A549 (cell line): Measurements from ENCODE around the gene FAM25C. TPM values are rescaled to one million over a fixed set of nuclear protein-coding genes. Genes with fewer than 3 reads are reported as not detected.
A peak's percentile ranks its signal among the peaks of the same experiment; 100 is the strongest.
"Not testable (repeated sequence)": the region's sequence is repeated elsewhere in the genome, so short reads cannot be mapped to it uniquely, and the experiment has no call there.

ENCODE experiments used
- ATAC-seq, 2 experiments: fragments of 200-7000 bp in 1 of 2; fragments of >200 bp in 1 of 2; cut with Nextera tagmentation in 1 of 2; cut with Tn5 transposase in 1 of 2; 3 replicates each; pipeline versions ENCODE4 v1.8.0 to v1.9.1; 2018 to 2020; ENCODE audit warnings: mild to moderate bottlenecking in 1 of 2, moderate library complexity in 1 of 2
- CTCF ChIA-PET: fragments of 300-600 bp; sonication (Branson Sonifier 250); formaldehyde crosslinking; extraction: SDS; loops from one replicate; lab custom pipeline; 2021; ENCODE audit warnings: antibody characterized with exemption, inconsistent platforms; lab: Yijun Ruan, JAX
- POLR2A ChIA-PET: fragments of 350-600 bp; formaldehyde crosslinking; extraction: SDS; loops from one replicate; lab custom pipeline; 2021; ENCODE audit warnings: antibody characterized with exemption, inconsistent platforms; lab: Yijun Ruan, JAX
- DNase-seq, 2 experiments: peaks; one replicate each; pipeline versions ENCODE4 v3.0.0 to v3.0.0-alpha.2; 2011 to 2016; ENCODE audit warnings: low read depth in 1 of 2, low spot score in 1 of 2
- FAIRE-seq: peaks from 2 replicates; lab custom pipeline; 2011; peaks lifted over from hg19 to GRCh38; lab: Jason Lieb, UNC
- H3K27ac ChIP-seq, 2 experiments: fragments of >200 bp; sonication (Bioruptor Twin); formaldehyde crosslinking; 3 replicates each; pipeline ENCODE4 v1.5.1; 2016 to 2017
- H3K4me1 ChIP-seq: fragments of >200 bp; sonication (Bioruptor Twin); formaldehyde crosslinking; 3 replicates; pipeline ENCODE4 v1.6.1; 2016
- H3K4me2 ChIP-seq: fragments of >200 bp; sonication (Bioruptor Twin); formaldehyde crosslinking; 3 replicates; pipeline ENCODE4 v1.6.1; 2016
- H3K4me3 ChIP-seq: fragments of >200 bp; sonication (Bioruptor Twin); formaldehyde crosslinking; 3 replicates; pipeline ENCODE4 v1.5.1; 2016
- H3K9me3 ChIP-seq: fragments of >200 bp; sonication (Bioruptor Twin); formaldehyde crosslinking; 3 replicates; pipeline ENCODE4 v1.6.1; 2016
- EHF ChIP-seq: fragments of 250-450 bp; sonication (Bioruptor Pico); IDR thresholded peaks from 2 replicates; pipeline ENCODE4 v1.5.0; 2020; ENCODE audit warnings: mild to moderate bottlenecking
- FOSB ChIP-seq: fragments of 250-450 bp; sonication (Bioruptor Pico); IDR thresholded peaks from 2 replicates; pipeline ENCODE4 v1.5.0; 2020; ENCODE audit warnings: mild to moderate bottlenecking, moderate library complexity
- FOXS1 ChIP-seq: fragments of 250-450 bp; sonication (Bioruptor Pico); IDR thresholded peaks from 2 replicates; pipeline ENCODE4 v1.5.0; 2020; ENCODE audit warnings: mild to moderate bottlenecking, moderate library complexity
- HEYL ChIP-seq: fragments of 250-450 bp; sonication (Bioruptor Pico); IDR thresholded peaks from 2 replicates; pipeline ENCODE4 v1.8.0; 2021; ENCODE audit warnings: mild to moderate bottlenecking, moderate library complexity
- HOXA7 ChIP-seq: fragments of 250-450 bp; sonication (Bioruptor Pico); IDR thresholded peaks from 2 replicates; pipeline ENCODE4 v1.5.0; 2020; ENCODE audit warnings: mild to moderate bottlenecking, moderate library complexity
- HOXB13 ChIP-seq: fragments of 250-450 bp; sonication (Bioruptor Pico); IDR thresholded peaks from 2 replicates; pipeline ENCODE4 v1.5.0; 2020; ENCODE audit warnings: low read depth, mild to moderate bottlenecking, moderate library complexity
- HOXB5 ChIP-seq: fragments of 250-450 bp; sonication (Bioruptor Pico); IDR thresholded peaks from 2 replicates; pipeline ENCODE4 v1.5.0; 2020; ENCODE audit warnings: mild to moderate bottlenecking, moderate library complexity
- NPAS2 ChIP-seq: fragments of 250-450 bp; sonication (Bioruptor Pico); IDR thresholded peaks from 2 replicates; pipeline ENCODE4 v1.8.0; 2022; ENCODE audit warnings: mild to moderate bottlenecking, moderate library complexity, borderline replicate concordance
- RARB ChIP-seq: fragments of 250-450 bp; sonication (Bioruptor Pico); IDR thresholded peaks from 2 replicates; pipeline ENCODE4 v1.8.0; 2021; ENCODE audit warnings: mild to moderate bottlenecking, moderate library complexity
- TFCP2L1 ChIP-seq: fragments of 250-450 bp; sonication (Bioruptor Pico); IDR thresholded peaks from 2 replicates; pipeline ENCODE4 v1.5.0; 2021; ENCODE audit warnings: mild to moderate bottlenecking
- TP53 ChIP-seq: fragments of 250-450 bp; sonication (Bioruptor Pico); IDR thresholded peaks from 2 replicates; pipeline ENCODE4 v1.5.0; 2021; ENCODE audit warnings: mild to moderate bottlenecking, moderate library complexity
- ZNF302 ChIP-seq: fragments of 250-450 bp; sonication (Bioruptor Pico); IDR thresholded peaks from 2 replicates; pipeline ENCODE4 v1.9.0; 2021; ENCODE audit warnings: inconsistent platforms, mild to moderate bottlenecking, moderate library complexity
- ZSCAN20 ChIP-seq: fragments of 250-450 bp; sonication (Bioruptor Pico); IDR thresholded peaks from 2 replicates; pipeline ENCODE4 v1.8.0; 2022; ENCODE audit warnings: mild to moderate bottlenecking, moderate library complexity
- WGBS: methylation state at CpG from one replicate; pipeline ENCODE4 v1.1.6; 2017; ENCODE audit errors: missing lambda C conversion rate; 5-methylcytosine and 5-hydroxymethylcytosine counted together
- polyA plus RNA-seq, 4 experiments: library from polyadenylated mRNA; depleted of rRNA in 3 of 4; stranded (reverse); fragments of >200 nt; fragmentation: RNase III in 1 of 4; extraction: RNeasy Plus Mini Kit Qiagen cat#74134 plus additional on column Dnase treatment in 1 of 4; gene quantifications; 2 replicates in 3 of 4; 3 replicates in 1 of 4; pipeline ENCODE4 v1.2.3, GENCODE V29; 2011 to 2017
- TF ChIP-seq, protein P1 (sequence below): fragments of 250-450 bp; sonication (Bioruptor Pico); IDR thresholded peaks from 2 replicates; pipeline ENCODE4 v1.5.0; 2020; ENCODE audit warnings: low read depth, mild to moderate bottlenecking, moderate library complexity
- TF ChIP-seq, protein P2 (sequence below): IDR thresholded peaks from 2 replicates; pipeline ENCODE4 v1.6.1; 2012

Gene FAM25C
- polyA plus RNA-seq, 2 of the 4 experiments (the other 2 are of a cell fraction), result 0.59 to 0.70 TPM

DNA sequence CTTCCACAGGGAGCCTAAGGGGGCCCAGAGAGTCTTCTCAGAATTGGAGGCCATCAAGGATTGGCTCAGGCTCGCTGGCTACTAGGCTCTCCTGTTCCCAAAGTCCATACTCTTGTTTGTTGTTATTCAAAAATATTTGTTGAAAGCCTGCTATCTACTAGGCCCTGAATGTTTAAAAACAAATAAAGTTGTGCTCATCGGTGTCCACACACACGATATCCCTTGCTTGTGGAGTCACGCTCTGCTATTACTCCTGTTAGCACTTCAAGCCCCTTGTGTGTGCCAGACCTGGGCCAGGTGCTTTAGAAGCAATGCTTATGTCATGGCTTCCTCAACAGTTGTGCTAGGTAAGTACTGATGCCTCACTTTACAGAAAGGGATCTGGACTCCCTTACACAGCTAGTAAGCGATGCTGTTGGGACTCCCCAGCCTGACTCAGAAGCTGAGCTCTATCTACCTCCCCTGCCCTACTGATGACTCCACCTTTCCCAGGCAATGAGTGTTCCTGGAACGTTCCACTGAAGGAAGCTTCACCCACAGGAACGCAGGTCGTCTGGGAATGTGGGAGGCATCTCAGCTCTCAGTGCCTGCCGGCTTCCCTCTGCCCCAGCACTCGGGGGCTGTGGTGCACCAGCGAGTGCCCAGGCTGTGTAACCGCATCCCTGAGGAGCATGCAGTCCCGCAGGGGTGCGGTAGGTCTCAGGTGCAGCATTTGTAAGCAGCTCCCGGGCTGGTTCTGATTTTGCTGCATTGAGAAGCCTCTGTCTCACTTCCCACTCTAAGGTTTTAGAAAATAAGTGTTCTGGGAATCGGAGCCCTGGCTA, 10.7 kb downstream of the FAM25C start:
- CTCF ChIA-PET, H3K9me3 ChIP-seq, H3K4me3 ChIP-seq, POLR2A ChIA-PET, DNase-seq, FAIRE-seq: not testable (repeated sequence)
- peak overlapping the region; percentile 57; the same call in 2 of the 3 replicates for H3K4me2 ChIP-seq
- peaks cover 14% of the 10 kb centered on the region for H3K4me1 ChIP-seq
- TF ChIP-seq HOXB5 (peak; percentile 94), RARB (CRISPR knock-in tag) (peak; percentile 95), HOXA7 (peak; percentile 95), ZNF302 (CRISPR knock-in tag) (peak; percentile 88; the same call in 1 of the 2 replicates), FOSB (CRISPR knock-in tag) (peak; percentile 95), NPAS2 (CRISPR knock-in tag) (0 out of 2 replicates have a peak, but pooled peaks have one; percentile 59), ZSCAN20 (CRISPR knock-in tag) (0 out of 2 replicates have a peak, but pooled peaks have one; percentile 55), TFCP2L1 (CRISPR knock-in tag) (peak; percentile 87; the same call in 1 of the 2 replicates), EHF (CRISPR knock-in tag) (peak; percentile 97), HEYL (peak; percentile 86; the same call in 1 of the 2 replicates), FOXS1 (CRISPR knock-in tag) (peak; percentile 73; the same call in 1 of the 2 replicates), TP53 (CRISPR knock-in tag) (peak; percentile 91; the same call in 1 of the 2 replicates), HOXB13 (CRISPR knock-in tag) (peak; percentile 98)
- TF ChIP-seq, protein P1, sequence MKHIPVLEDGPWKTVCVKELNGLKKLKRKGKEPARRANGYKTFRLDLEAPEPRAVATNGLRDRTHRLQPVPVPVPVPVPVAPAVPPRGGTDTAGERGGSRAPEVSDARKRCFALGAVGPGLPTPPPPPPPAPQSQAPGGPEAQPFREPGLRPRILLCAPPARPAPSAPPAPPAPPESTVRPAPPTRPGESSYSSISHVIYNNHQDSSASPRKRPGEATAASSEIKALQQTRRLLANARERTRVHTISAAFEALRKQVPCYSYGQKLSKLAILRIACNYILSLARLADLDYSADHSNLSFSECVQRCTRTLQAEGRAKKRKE (CRISPR knock-in tag), result peak; percentile 94
- 5% methylated on average over 4 of the region's 16 CpGs for WGBS
- ATAC-seq, result peak; percentile 40 to 44
- H3K27ac ChIP-seq, result peak overlapping the region; percentile 87 to 88

DNA sequence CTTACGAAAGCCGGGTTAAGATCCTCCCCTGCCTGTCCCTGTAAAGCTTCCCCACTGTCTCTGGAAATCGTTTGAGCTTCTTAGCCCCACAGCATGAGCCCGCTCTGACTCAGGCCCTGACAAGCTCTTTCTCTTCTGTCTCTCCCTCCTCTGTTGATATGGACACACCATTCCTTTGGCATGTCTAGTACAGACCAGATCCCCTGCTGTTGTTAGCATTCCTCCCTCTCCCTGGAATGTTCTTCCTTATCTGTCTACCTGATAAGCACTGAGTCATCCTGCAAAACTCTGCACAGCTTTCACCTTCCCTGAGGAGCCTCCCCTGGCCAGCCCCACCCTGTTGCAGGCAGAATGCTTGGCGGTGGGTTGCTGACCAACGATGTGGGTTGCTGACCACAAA, 11.6 kb downstream of the FAM25C start:
- DNase-seq, H3K27ac ChIP-seq, CTCF ChIA-PET, H3K4me3 ChIP-seq, H3K9me3 ChIP-seq, POLR2A ChIA-PET, FAIRE-seq, H3K4me2 ChIP-seq: not testable (repeated sequence)
- peak; percentile 68 to 82 for ATAC-seq
- H3K4me1 ChIP-seq, result peaks cover 14% of the 10 kb centered on the region
- WGBS, result no CpG with 5 or more reads among the region's 6 CpGs

DNA sequence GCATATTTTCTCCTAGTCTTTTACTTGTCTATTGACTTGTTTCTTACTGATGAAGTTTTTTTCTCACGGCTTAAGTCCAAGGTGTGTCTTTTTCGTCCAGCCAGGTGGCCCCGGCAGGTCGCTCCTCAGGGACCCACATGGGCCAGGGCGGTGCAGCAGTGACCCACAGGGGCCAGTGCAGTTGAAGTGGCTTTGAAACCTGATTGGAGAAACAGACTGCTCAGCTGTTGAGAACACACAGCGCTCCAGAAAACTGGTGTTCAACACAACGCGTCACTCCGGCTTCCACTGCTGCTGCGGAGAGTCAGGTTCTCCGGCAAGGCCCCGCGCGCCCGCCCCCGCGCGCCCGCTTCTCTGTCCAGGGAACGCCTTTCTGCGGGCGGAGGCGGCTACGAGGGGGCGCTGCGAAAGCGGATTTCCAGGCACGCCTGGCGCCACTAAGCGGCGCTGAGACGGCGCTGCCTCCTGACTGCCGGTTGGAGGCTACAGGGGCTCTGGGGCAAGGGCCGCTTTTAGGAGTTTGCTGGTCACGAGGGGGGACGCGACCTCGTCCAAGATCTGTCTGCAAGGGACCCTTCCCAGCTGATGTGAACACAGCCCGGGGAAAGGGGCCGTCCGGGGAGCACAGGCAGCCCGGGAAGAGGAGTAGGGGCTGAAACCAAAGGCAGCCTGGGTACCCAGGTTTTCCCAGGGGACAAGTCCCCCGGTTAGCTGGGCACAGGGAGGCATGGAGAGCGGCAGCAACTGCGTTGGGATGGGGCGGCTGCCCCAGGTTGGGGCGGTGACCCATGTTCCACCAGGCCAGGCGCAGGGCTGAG, 13.0 kb downstream of the FAM25C start:
- H3K4me1 ChIP-seq, H3K4me3 ChIP-seq, H3K9me3 ChIP-seq, DNase-seq, FAIRE-seq, POLR2A ChIA-PET, CTCF ChIA-PET: not testable (repeated sequence)
- ATAC-seq, result peak; percentile 47 to 67
- peak overlapping the region; percentile 65 for H3K4me2 ChIP-seq
- TF ChIP-seq, protein P2, sequence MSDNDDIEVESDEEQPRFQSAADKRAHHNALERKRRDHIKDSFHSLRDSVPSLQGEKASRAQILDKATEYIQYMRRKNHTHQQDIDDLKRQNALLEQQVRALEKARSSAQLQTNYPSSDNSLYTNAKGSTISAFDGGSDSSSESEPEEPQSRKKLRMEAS, result 0 out of 2 replicates have a peak, but pooled peaks have one; percentile 19
- peak overlapping the region; percentile 85 to 86 for H3K27ac ChIP-seq
- WGBS, result 0% methylated on average over 5 of the region's 49 CpGs

DNA sequence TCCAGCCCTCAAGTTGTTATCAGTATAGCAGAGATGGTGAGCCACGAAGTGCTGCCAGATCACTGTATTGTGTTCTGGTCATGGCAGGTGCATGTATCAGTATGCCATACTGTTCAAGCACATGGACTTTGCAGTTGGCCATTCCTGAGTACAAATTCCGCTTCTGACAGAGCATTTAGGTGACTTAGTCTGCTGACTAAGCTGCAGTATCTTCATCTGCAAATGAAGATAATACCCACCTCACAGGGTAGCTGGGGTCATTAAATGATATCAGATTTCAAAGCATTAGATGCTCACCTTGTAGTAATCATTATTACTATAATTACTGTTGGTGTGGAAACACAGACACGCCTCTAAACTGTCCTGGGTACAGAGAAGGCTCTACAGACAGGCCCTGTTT, 24.2 kb downstream of the FAM25C start:
- H3K9me3 ChIP-seq, CTCF ChIA-PET, H3K4me2 ChIP-seq, H3K27ac ChIP-seq, FAIRE-seq, H3K4me3 ChIP-seq, DNase-seq, ATAC-seq, H3K4me1 ChIP-seq, POLR2A ChIA-PET: not testable (repeated sequence)
- WGBS, result 100% methylated on average over 3 of the region's 3 CpGs

DNA sequence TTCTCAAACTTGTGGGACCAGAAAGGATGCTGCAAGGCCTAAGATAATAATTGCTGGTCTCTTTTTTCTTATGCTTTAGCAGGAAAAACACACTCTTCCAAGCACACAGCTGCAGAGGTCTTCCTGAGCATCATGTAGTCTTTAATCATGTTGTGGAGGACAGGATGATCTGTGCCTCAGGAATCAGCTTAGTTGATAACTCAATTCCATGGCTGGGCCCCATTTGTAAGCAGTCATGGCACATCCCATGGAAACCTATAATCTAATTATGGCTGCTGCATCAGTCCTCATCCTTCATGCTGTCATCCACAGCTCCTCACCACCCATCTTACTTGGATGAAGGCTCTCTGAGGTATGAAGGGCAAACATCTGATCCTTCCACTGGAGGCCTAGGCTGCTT, 26.5 kb downstream of the FAM25C start:
- CTCF ChIA-PET, H3K4me1 ChIP-seq, H3K27ac ChIP-seq, H3K9me3 ChIP-seq, DNase-seq, H3K4me2 ChIP-seq, ATAC-seq, H3K4me3 ChIP-seq, POLR2A ChIA-PET, FAIRE-seq: not testable (repeated sequence)

DNA sequence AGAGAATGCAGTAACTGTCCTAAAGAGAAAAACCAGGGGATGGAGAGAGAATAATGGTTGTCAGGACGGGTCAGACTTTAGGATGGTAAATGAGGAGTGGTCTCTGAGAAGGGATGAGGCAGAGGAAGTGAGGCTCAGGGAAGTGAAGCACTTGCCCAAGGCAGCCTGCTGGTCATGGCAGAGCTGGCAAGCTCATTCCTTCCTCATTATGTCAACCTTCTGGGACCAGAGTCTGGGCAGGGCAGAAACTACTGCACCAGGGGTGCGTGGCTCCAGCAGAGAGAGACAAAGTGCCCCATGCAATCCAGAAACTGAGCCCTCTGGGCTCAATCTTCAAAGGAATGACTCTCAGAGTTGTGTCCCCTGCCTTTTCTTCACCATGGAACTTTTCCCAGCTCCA, 27.5 kb downstream of the FAM25C start:
- CTCF ChIA-PET, H3K4me3 ChIP-seq, POLR2A ChIA-PET, H3K4me1 ChIP-seq, DNase-seq, FAIRE-seq, H3K27ac ChIP-seq, H3K9me3 ChIP-seq, H3K4me2 ChIP-seq: not testable (repeated sequence)
- peak in 1 of 2 experiments; percentile 16; a peak in 2 of 6 replicates for ATAC-seq
- WGBS, result 100% methylated on average over 1 of the region's 2 CpGs

DNA sequence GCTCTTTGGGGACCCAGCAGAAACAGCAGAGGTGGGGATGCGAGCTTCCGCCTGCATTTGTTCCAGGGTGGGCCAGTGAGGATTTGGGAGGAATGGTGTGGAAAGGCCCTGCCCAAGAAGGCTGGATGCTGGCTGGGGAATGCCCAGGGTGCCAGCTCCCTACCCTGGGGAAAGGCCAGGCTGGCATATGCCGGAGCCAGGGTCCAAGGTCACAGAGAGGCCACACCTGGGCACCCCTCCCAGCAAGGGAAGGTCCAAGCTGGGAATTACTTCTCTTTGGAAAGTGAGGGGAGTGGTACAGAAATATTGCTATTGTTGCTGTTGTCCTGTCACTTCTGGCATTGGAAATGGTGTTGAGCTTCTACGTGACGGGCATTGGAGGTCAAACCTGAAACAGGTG, 28.0 kb downstream of the FAM25C start:
- not testable (repeated sequence) for DNase-seq, FAIRE-seq
- no CpG with 5 or more reads among the region's 5 CpGs for WGBS

More for the DNA sequence above, 28.0 kb downstream of the FAM25C start:
- POLR2A ChIA-PET, H3K9me3 ChIP-seq, H3K4me3 ChIP-seq, H3K4me1 ChIP-seq, CTCF ChIA-PET, ATAC-seq, H3K4me2 ChIP-seq, H3K27ac ChIP-seq: not testable (repeated sequence)
